Measurements from ENCODE around the gene SELENOS. TPM values are rescaled to one million over a fixed set of nuclear protein-coding genes. Genes with fewer than 3 reads are reported as not detected.

The SELENOS gene
- polyA plus RNA-seq, 3 donors = 40.2 to 70.2 (median 51.6) TPM

DNA sequence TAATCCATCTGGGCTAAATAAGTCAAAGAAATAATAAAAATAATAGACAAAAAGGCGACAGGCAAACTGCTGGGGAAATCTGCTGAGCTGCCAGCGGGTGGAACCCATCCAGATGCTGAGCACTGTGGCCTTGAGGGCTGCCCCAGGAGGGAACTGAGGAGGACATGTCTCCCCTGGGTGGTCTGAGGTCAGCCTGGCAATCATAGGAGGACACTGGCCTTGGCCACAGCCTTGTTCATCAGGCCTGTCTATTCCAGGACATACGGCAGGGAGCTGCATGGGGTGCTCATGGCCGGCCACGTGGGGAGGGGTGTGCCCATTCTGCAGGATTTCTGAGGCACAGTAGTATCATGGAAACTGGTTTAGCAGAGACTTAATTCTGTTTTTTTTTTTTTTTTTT is 39.2 kb upstream of the SELENOS start:
- 94% methylated on average over 5 of the region's 5 CpGs for WGBS (ENCODE audit: insufficient coverage)
- Mint-ChIP-seq H3K27ac (no peak overlapping the region), H3K36me3 (peaks cover 0 to 2% of the 10 kb centered on the region in 2 donors), H3K4me3 (peak overlapping the region in 1 of 2 donors; percentile 13), H3K27me3 (ENCODE audit: low read depth in 3 of 3) (peaks cover 22 to 37% (median 23%) of the 10 kb centered on the region in 3 donors), H3K4me1 (peaks cover 15% of the 10 kb centered on the region), H3K9me3 (peaks cover 0 to 5% (median 2%) of the 10 kb centered on the region in 7 donors)
- Histone ChIP-seq H3K4me2 (replicated peaks; ENCODE audit: extremely low read depth, low read length, poor library complexity, severe bottlenecking) (no peak overlapping the region), H3K36me3 (replicated peaks in 1 of 2; ENCODE audit: control insufficient read depth in 1 of 2, insufficient read depth in 2 of 2, low read length in 2 of 2) (no peaks in the 10 kb centered on the region), H3K79me2 (ENCODE audit: insufficient read depth, low read length) (no peaks in the 10 kb centered on the region), H3K4me3 (replicated peaks in 1 of 3; ENCODE audit: low read depth in 2 of 3, low read length in 3 of 3) (no peak overlapping the region), H3K27ac (ENCODE audit: low read depth in 1 of 2, low read length in 2 of 2) (no peak overlapping the region), H3K27me3 (ENCODE audit: control insufficient read depth in 2 of 2, insufficient read depth in 2 of 2, low read length in 2 of 2) (peaks cover 0 to 14% of the 10 kb centered on the region in 2 donors), H3K9ac (ENCODE audit: insufficient read depth, low read length, poor library complexity, severe bottlenecking) (no peak overlapping the region), H4K20me1 (ENCODE audit: insufficient read depth, low read length) (no peaks in the 10 kb centered on the region), H2AFZ (ENCODE audit: insufficient read depth, low read depth, low read length, poor library complexity, severe bottlenecking) (no peak overlapping the region), H3K9me3 (replicated peaks in 1 of 2; ENCODE audit: control insufficient read depth in 1 of 2, insufficient read depth in 1 of 2, low read length in 2 of 2) (no peaks in the 10 kb centered on the region), H3K4me1 (ENCODE audit: control insufficient read depth in 1 of 2, insufficient read depth in 2 of 2, low read length in 2 of 2) (peaks cover 11 to 12% of the 10 kb centered on the region in 2 donors)
- TF ChIP-seq, protein P1, sequence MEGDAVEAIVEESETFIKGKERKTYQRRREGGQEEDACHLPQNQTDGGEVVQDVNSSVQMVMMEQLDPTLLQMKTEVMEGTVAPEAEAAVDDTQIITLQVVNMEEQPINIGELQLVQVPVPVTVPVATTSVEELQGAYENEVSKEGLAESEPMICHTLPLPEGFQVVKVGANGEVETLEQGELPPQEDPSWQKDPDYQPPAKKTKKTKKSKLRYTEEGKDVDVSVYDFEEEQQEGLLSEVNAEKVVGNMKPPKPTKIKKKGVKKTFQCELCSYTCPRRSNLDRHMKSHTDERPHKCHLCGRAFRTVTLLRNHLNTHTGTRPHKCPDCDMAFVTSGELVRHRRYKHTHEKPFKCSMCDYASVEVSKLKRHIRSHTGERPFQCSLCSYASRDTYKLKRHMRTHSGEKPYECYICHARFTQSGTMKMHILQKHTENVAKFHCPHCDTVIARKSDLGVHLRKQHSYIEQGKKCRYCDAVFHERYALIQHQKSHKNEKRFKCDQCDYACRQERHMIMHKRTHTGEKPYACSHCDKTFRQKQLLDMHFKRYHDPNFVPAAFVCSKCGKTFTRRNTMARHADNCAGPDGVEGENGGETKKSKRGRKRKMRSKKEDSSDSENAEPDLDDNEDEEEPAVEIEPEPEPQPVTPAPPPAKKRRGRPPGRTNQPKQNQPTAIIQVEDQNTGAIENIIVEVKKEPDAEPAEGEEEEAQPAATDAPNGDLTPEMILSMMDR (IDR thresholded peaks at IDR 0.05) = no peak
- intact Hi-C loops (cut with micrococcal nuclease) = no loop called here
- no peak for DNase-seq

DNA sequence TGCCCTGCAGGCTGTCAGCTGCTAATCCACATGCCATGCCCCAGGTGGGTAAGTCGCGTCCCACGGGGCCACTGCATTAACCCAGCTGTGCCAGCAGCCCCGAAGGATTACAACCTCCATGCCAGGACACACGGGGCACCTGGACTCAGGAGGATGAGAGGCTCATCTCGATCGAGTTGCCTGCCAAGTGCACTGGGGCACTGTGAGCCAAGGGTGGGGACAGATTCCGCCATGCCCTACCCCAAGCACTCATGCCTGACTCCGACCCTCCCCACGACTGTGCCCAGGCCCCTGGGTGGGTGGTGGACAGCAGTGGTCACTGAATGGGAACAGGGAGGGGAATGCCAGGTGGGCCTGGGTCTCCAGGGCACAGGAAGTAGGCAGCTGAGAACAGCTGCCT is 38.5 kb upstream of the SELENOS start:
- Histone ChIP-seq H3K27ac (ENCODE audit: low read depth in 1 of 2, low read length in 2 of 2) (no peak overlapping the region), H3K79me2 (ENCODE audit: insufficient read depth, low read length) (no peaks in the 10 kb centered on the region), H3K27me3 (ENCODE audit: control insufficient read depth in 2 of 2, insufficient read depth in 2 of 2, low read length in 2 of 2) (peaks cover 0 to 12% of the 10 kb centered on the region in 2 donors), H3K4me3 (replicated peaks in 1 of 3; ENCODE audit: low read depth in 2 of 3, low read length in 3 of 3) (no peak overlapping the region), H3K36me3 (replicated peaks in 1 of 2; ENCODE audit: control insufficient read depth in 1 of 2, insufficient read depth in 2 of 2, low read length in 2 of 2) (no peaks in the 10 kb centered on the region), H3K4me1 (ENCODE audit: control insufficient read depth in 1 of 2, insufficient read depth in 2 of 2, low read length in 2 of 2) (peaks cover 7% of the 10 kb centered on the region in 2 donors), H2AFZ (ENCODE audit: insufficient read depth, low read depth, low read length, poor library complexity, severe bottlenecking) (no peak overlapping the region), H4K20me1 (ENCODE audit: insufficient read depth, low read length) (no peaks in the 10 kb centered on the region), H3K4me2 (replicated peaks; ENCODE audit: extremely low read depth, low read length, poor library complexity, severe bottlenecking) (no peak overlapping the region), H3K9ac (ENCODE audit: insufficient read depth, low read length, poor library complexity, severe bottlenecking) (no peak overlapping the region), H3K9me3 (replicated peaks in 1 of 2; ENCODE audit: control insufficient read depth in 1 of 2, insufficient read depth in 1 of 2, low read length in 2 of 2) (no peaks in the 10 kb centered on the region)
- Mint-ChIP-seq H3K4me1 (peaks cover 7% of the 10 kb centered on the region), H3K4me3 (no peak overlapping the region), H3K27me3 (ENCODE audit: low read depth in 3 of 3) (peaks cover 21 to 31% (median 22%) of the 10 kb centered on the region in 3 donors), H3K27ac (peak overlapping the region in 1 of 7 donors; percentile 13), H3K36me3 (no peaks in the 10 kb centered on the region), H3K9me3 (peaks cover 0 to 2% (median 0%) of the 10 kb centered on the region in 7 donors)
- intact Hi-C loops (cut with micrococcal nuclease) = no loop called here
- TF ChIP-seq, protein P1 (IDR thresholded peaks at IDR 0.05) = no peak
- DNase-seq = no peak
- 97% methylated on average over 8 of the region's 10 CpGs for WGBS (ENCODE audit: insufficient coverage)
